HEK293 (cell line): ENCODE results near the gene TTF1.

ENCODE experiments used
- AEBP2 ChIP-seq: fragments of 450-650 bp; formaldehyde crosslinking; IDR thresholded peaks from 2 replicates; pipeline ENCODE4 v1.5.1; 2016; ENCODE audit warnings: missing biosample characterization, missing genetic modification characterization, borderline replicate concordance
- GLI2 ChIP-seq: fragments of 450-650 bp; formaldehyde crosslinking; IDR thresholded peaks from 2 replicates; pipeline ENCODE4; 2017; ENCODE audit warnings: missing biosample characterization, missing genetic modification characterization, low read depth, borderline replicate concordance
- GLIS2 ChIP-seq: fragments of 450-650 bp; formaldehyde crosslinking; IDR thresholded peaks from 2 replicates; pipeline ENCODE4 v1.5.1; 2016; ENCODE audit warnings: missing biosample characterization, missing genetic modification characterization
- PRDM10 ChIP-seq: fragments of 450-650 bp; formaldehyde crosslinking; IDR thresholded peaks from 2 replicates; pipeline ENCODE4 v1.5.1; 2016; ENCODE audit warnings: missing biosample characterization, missing genetic modification characterization
- REPIN1 ChIP-seq: fragments of 450-650 bp; formaldehyde crosslinking; IDR thresholded peaks from 2 replicates; pipeline ENCODE4 v1.5.1; 2017; ENCODE audit warnings: missing biosample characterization, missing genetic modification characterization, low read depth
- YY2 ChIP-seq: fragments of 450-650 bp; formaldehyde crosslinking; IDR thresholded peaks from 2 replicates; pipeline ENCODE4 v1.5.1; 2016; ENCODE audit warnings: missing biosample characterization, missing genetic modification characterization
- ZBTB11 ChIP-seq: fragments of 450-650 bp; formaldehyde crosslinking; conservative IDR thresholded peaks from 2 replicates; pipeline ENCODE4 v1.5.1; 2016; ENCODE audit warnings: low read depth, missing biosample characterization, missing genetic modification characterization
- ZNF174 ChIP-seq: fragments of 450-650 bp; formaldehyde crosslinking; IDR thresholded peaks from 2 replicates; pipeline ENCODE4 v1.5.0; 2017; ENCODE audit warnings: missing biosample characterization, mild to moderate bottlenecking, missing genetic modification characterization
- ZNF2 ChIP-seq: fragments of 450-650 bp; formaldehyde crosslinking; IDR thresholded peaks from 2 replicates; pipeline ENCODE4 v1.5.1; 2016; ENCODE audit warnings: missing biosample characterization, missing genetic modification characterization
- ZNF248 ChIP-seq: fragments of 450-650 bp; formaldehyde crosslinking; IDR thresholded peaks from 2 replicates; pipeline ENCODE4 v1.5.1; 2017; ENCODE audit warnings: missing biosample characterization, missing genetic modification characterization
- ZNF324 ChIP-seq: fragments of 450-650 bp; formaldehyde crosslinking; IDR thresholded peaks from 2 replicates; pipeline ENCODE4 v1.5.1; 2016; ENCODE audit warnings: missing biosample characterization, missing genetic modification characterization
- ZNF341 ChIP-seq: fragments of 450-650 bp; formaldehyde crosslinking; IDR thresholded peaks from 2 replicates; pipeline ENCODE4; 2016; ENCODE audit warnings: low read depth, missing biosample characterization, missing genetic modification characterization
- ZNF350 ChIP-seq: fragments of 450-650 bp; formaldehyde crosslinking; IDR thresholded peaks from 2 replicates; pipeline ENCODE4 v1.5.0; 2017; ENCODE audit warnings: missing biosample characterization, mild to moderate bottlenecking, missing genetic modification characterization
- ZNF391 ChIP-seq: fragments of 450-650 bp; formaldehyde crosslinking; IDR thresholded peaks from 2 replicates; pipeline ENCODE4 v1.5.1; 2016; ENCODE audit warnings: low read depth, missing biosample characterization, missing genetic modification characterization, borderline replicate concordance
- ZNF416 ChIP-seq: fragments of 450-650 bp; formaldehyde crosslinking; IDR thresholded peaks from 2 replicates; pipeline ENCODE4 v1.5.1; 2016; ENCODE audit warnings: missing biosample characterization, missing genetic modification characterization
- ZNF48 ChIP-seq: fragments of 450-650 bp; formaldehyde crosslinking; IDR thresholded peaks from 2 replicates; pipeline ENCODE4 v1.5.1; 2016; ENCODE audit warnings: missing biosample characterization, missing genetic modification characterization
- ZNF510 ChIP-seq: fragments of 450-650 bp; formaldehyde crosslinking; IDR thresholded peaks from 2 replicates; pipeline ENCODE4 v1.5.1; 2018; ENCODE audit warnings: mild to moderate bottlenecking, missing genetic modification characterization, missing biosample characterization; ENCODE audit not compliant: insufficient replicate concordance
- ZNF558 ChIP-seq: fragments of 450-650 bp; formaldehyde crosslinking; IDR thresholded peaks from 2 replicates; pipeline ENCODE4 v1.5.1; 2016; ENCODE audit warnings: missing biosample characterization, missing genetic modification characterization
- ZNF560 ChIP-seq: fragments of 450-650 bp; formaldehyde crosslinking; IDR thresholded peaks from 2 replicates; pipeline ENCODE4 v1.5.1; 2017; ENCODE audit warnings: missing biosample characterization, missing genetic modification characterization, borderline replicate concordance
- ZNF585B ChIP-seq: fragments of 450-650 bp; formaldehyde crosslinking; IDR thresholded peaks from 2 replicates; pipeline ENCODE4 v1.5.1; 2016; ENCODE audit warnings: missing biosample characterization, missing genetic modification characterization
- ZNF621 ChIP-seq: fragments of 450-650 bp; formaldehyde crosslinking; IDR thresholded peaks from 2 replicates; pipeline ENCODE4 v1.5.1; 2017; ENCODE audit warnings: missing biosample characterization, missing genetic modification characterization
- ZNF677 ChIP-seq: fragments of 450-650 bp; IDR thresholded peaks from 2 replicates; pipeline ENCODE4 v1.5.0; 2018; ENCODE audit warnings: missing biosample characterization, mild to moderate bottlenecking, missing genetic modification characterization, moderate library complexity
- ZNF704 ChIP-seq: fragments of 450-650 bp; formaldehyde crosslinking; IDR thresholded peaks from 2 replicates; pipeline ENCODE4 v1.5.1; 2016; ENCODE audit warnings: missing biosample characterization, missing genetic modification characterization
- ZSCAN23 ChIP-seq: fragments of 450-650 bp; formaldehyde crosslinking; IDR thresholded peaks from 2 replicates; pipeline ENCODE4 v1.5.1; 2016; ENCODE audit warnings: missing biosample characterization, missing genetic modification characterization
- ZSCAN4 ChIP-seq: fragments of 450-650 bp; formaldehyde crosslinking; IDR thresholded peaks from 2 replicates; pipeline ENCODE4 v1.5.1; 2017; ENCODE audit warnings: missing biosample characterization, missing genetic modification characterization
- ZSCAN5A ChIP-seq: fragments of 450-650 bp; formaldehyde crosslinking; IDR thresholded peaks from 2 replicates; pipeline ENCODE4 v1.5.1; 2016; ENCODE audit warnings: missing biosample characterization, missing genetic modification characterization

The TTF1 gene

GRCh38 chr9:132409828-132410528, 3.3 kb upstream of the TTF1 start, which contains the start of gene CFAP77 (continued):
- no peak for TF ChIP-seq ZNF704 (tag by site-specific recombination)
- TF ChIP-seq ZSCAN4 (tag by site-specific recombination), result 0 out of 2 replicates have a peak, but pooled peaks have one; percentile 14
- peak; percentile 41; the same call in 1 of the 2 replicates for TF ChIP-seq ZNF341 (tag by site-specific recombination)
- no peak for TF ChIP-seq AEBP2
- TF ChIP-seq YY2 (tag by site-specific recombination), result no peak
- no peak for TF ChIP-seq ZNF677
- no peak for TF ChIP-seq ZNF510 (tag by site-specific recombination)
- no peak for TF ChIP-seq ZNF558 (tag by site-specific recombination)
- TF ChIP-seq ZNF391 (tag by site-specific recombination), result no peak
- TF ChIP-seq PRDM10 (tag by site-specific recombination), result peak; percentile 100
- no peak for TF ChIP-seq ZNF2 (tag by site-specific recombination)
- TF ChIP-seq ZNF248 (tag by site-specific recombination), result no peak
- peak; percentile 82; the same call in 1 of the 2 replicates for TF ChIP-seq ZNF324
- no peak for TF ChIP-seq REPIN1 (tag by site-specific recombination)
- TF ChIP-seq GLIS2 (tag by site-specific recombination), result peak; percentile 87
- TF ChIP-seq ZNF174, result no peak
- no peak for TF ChIP-seq ZSCAN5A (tag by site-specific recombination)
- TF ChIP-seq ZSCAN23 (tag by site-specific recombination), result no peak
- TF ChIP-seq ZNF350 (tag by site-specific recombination), result no peak
- no peak for TF ChIP-seq ZNF560 (tag by site-specific recombination)
- TF ChIP-seq GLI2 (tag by site-specific recombination), result no peak
- TF ChIP-seq ZNF416, result no peak
- no peak for TF ChIP-seq ZNF585B (tag by site-specific recombination)
- TF ChIP-seq ZNF48 (tag by site-specific recombination), result no peak
- no peak for TF ChIP-seq ZNF621 (tag by site-specific recombination)
- no peak; the same call in 1 of the 2 replicates for TF ChIP-seq ZBTB11 (tag by site-specific recombination)
